GM19239 (cell line): Measurements from ENCODE around the gene SLC16A10.
"Not testable (repeated sequence)": the region's sequence is repeated elsewhere in the genome, so short reads cannot be mapped to it uniquely, and the experiment has no call there.

ENCODE experiments used
- DNase-seq: peaks from one replicate; pipeline ENCODE4 v3.0.0; 2011; ENCODE audit warnings: low spot score; ENCODE audit not compliant: insufficient read length
- FAIRE-seq: peaks from 2 replicates; lab custom pipeline; 2011; peaks lifted over from hg19 to GRCh38; lab: Jason Lieb, UNC

Gene SLC16A10

DNA sequence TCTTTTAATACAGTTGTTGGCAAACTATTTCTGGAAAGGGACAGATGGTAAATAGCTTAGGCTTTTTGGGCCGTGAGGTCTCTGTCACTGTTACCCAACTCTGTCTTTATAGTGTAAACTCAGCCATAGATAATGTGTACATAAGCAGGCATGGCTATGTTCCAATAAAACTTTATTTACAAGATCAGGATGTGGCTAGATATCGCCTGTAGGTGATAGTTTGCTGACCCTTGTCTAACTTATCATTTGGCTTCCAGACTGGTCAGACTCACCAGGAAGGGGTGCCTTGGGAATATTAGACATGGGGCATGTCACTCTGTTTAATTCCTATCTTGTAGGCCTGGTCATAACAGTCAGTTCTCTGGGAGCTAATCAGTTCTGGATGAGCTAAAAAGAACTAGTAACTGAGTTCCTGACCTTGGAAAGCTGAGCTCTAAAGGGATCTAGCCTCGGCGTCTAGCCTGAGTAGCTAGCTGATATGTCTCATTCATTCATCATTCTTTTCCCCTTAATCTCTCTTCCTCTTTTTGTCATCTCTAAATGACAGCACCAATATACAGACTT is 163.6 kb downstream of the SLC16A10 start:
- FAIRE-seq (peak; percentile 35), DNase-seq (no peak)

DNA sequence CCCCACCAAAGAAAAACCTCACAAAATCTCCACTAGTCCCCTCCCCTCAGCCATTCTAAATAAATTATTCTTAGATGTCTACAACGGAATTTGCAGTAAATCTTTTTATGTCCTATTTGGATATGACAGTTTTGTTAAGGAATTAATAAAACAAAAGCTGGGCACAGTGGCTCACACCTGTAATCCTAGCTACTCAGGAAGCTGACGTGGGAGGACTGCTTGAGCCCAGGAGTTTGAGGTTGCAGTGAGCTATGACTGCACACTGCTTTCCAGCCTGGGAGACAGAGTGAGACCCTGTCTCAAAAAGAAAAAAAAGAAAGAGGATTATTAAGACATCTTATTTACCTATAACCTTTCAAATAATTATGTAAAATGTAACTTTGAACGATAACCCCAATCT is 165.4 kb downstream of the SLC16A10 start:
- FAIRE-seq: no peak
- DNase-seq: no peak

DNA sequence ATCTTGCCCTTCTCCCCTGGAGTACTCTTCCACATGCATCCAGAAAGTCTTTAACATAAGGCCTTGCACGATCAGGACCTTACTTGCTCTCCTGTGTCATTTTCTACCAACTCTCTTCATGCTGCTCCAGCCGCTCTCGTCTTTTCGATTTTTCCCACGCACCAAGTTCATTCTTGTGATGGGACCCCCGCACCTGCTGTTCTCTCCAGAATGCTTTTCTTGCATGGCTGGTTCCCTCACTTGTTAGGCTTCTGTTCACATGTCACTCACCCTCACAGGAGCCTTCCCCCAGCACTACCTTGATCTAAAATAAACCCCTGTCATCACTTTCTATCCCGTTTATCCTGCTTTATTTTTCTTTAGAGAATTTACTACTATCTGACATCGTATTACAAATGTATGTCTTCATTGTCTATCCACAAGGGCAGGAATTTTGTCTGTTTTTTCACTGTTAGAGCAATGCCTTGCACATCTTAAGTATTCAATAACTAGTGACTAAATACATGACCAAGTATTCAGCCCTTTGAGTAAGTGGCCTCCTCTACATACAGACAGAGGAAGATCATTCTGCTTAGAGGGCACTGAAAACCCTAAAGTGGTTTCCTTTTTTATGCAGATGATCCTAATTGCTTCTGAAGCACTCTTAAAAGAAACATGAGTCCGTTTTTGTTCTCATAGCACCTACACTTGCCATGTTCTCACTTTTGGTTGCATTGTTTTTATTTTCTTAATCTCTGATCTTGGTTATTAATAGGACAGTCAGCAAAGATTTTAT is 166.9 kb downstream of the SLC16A10 start:
- FAIRE-seq (no peak), DNase-seq (no peak)

DNA sequence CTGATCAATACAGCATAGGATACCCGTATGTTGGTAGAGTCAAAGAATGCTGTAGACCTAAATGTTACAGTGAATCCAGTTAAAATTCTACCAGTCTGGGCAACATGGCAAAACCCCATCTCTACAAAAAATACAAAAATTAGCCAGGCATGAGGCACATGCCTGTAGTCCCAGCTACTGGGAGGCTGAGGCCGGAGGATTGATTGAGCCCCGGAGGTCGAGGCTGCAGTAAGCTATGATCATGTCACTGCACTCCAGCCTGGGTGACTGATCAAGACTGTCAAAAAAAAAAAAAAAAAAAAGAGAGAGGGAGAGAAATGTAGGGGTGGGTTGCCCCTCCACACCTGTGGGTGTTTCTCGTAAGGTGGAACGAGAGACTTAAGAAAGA is 167.5 kb downstream of the SLC16A10 start:
- FAIRE-seq: no peak
- DNase-seq: no peak

DNA sequence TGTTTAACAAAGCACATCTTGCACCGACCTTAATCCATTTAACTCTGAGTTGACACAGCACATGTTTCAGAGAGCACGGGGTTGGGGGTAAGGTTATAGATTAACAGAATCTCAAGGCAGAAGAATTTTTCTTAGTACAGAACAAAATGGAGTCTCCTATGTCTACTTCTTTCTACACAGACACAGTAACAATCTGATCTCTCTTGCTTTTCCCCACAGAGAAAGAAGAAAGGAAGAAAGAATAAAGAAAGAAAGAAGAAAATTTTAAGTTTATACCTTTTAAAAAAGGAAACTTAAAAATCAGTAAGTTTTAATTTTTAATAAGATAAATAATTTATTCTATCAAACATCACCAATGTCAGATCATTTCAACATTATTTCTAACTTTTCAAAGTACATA is 168.5 kb downstream of the SLC16A10 start:
- not testable (repeated sequence) for FAIRE-seq, DNase-seq

DNA sequence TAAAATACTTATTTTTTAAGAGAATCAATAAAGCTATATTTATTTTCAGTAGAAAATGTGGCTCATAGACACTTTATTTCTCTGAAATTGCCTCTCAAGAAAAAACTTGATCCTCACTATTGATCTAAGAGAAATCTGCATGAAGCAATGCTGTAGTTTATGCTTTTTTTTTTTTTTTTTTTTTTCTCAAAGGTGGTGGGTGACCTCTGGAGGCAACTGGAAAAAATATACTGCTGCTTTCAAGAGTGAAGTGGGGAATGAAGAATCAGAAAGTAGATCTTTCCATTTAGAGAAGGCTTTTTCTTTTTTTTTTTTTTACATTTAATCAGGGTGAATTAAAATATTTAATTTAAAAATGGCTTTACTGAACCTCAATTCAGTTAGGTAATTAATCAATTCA is 169.3 kb downstream of the SLC16A10 start:
- DNase-seq (no peak), FAIRE-seq (no peak)

DNA sequence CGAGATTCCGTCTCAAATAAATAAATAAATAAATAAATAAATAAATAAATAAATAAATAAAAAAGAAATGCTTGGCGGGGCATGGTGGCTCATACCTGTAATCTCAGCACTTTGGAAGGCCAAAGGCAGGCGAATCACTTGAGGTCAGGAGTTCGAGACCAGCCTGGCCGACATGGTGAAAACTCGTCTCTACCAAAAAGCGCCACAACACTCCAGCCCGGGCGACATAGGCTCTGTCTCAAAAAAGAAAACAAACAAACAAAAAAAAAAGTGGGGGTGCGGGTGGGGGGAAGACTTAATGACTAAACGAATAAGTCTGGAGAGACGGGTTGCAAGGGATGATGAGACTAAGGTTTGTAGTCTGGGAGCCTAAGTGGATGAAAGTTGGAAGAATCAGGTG is 170.7 kb downstream of the SLC16A10 start:
- DNase-seq (no peak), FAIRE-seq (no peak)

DNA sequence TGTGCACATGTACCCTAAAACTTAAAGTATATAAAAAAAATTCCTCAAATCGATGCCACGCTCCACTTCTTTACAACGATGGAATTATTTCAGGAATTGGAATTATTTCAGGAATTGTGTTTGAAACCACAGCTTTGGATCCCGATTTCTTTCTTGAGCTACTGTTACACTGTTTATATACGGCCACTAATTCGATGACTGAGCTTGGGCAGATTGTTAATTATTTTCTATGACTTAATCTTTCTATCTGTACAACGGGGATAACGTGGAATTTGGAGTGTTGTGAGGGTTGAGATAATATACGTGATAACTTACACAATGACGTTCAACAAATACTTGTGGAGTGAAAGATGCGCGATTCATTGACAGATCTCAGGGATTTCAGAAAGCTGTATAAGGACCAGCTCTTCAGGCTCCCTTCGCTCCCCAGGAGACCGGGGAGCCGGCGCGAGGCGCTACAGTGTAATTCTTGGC is 171.3 kb downstream of the SLC16A10 start:
- DNase-seq: no peak

DNA sequence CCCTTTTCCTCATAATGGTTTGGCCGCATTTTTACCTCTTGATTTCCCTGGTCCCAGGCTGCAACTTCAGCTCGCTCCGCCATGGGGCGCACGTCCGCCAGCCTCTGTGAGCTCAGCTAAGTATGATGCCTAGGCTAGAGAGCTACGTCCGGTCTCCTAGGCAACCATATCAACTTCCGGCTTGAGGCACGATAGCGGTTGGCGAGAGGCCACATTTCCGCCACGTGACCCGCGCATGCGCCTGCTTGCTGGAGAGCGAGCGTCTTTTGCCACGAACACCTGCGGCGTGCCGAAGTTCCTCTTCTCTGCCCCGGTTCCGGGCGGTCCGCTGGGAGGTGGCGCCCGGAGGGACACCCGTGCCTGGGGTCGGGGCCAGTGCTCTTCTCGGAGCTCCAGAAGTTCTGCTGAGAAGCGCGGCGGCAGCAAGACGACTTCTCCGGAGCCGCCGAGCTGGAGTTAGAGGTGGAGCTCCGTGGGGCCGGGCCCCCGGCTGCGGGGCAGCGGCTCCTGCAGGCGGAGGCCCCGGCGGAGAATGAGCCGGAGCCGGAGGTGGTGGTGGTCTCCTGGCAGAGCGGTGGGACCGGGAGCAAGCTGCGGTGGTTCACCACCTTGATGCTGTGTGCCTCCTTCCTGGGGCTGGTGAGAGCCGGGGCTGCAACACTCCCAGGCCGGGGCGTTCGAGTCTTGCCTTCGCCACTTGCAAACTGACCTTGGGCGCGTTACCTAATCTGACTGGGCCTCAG is 172.0 kb downstream of the SLC16A10 start:
- DNase-seq (peak; percentile 93), FAIRE-seq (peak; percentile 100)

More for the DNA sequence above, 171.3 kb downstream of the SLC16A10 start:
- no peak for FAIRE-seq

DNA sequence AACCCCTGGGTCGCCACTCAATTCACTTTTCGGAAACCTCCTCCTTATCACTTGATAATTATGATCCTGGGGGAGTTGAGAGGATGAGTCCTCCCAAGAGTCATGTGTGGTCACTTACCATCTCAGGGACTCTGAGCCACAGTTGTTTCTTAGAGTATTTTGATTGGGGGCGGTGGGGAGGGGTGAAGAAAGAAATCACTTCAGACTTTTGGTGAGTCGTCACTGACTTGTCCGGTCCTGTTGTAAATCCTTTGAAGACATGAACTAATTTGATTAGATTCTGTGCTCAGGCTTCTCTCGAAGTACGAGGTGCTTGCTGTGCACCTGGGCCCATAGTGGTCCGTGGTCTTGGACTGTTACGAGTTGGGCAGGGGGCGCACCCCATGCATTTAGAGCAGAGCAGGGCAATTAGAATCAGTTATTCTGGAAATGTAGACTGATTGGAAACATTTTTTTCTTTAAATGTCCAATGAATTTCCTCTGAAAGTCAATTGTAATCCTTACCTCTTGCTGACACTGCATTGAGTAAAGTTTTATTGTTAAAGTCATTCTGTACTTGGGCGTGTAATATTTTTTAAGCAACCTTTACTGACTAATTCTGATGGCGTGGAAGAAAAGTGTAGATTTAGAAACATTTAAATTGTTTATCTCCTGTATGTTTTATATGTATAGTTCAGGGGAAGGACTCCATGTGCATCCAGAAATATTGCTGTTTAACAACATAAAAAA is 173.4 kb downstream of the SLC16A10 start:
- FAIRE-seq (no peak), DNase-seq (no peak)

DNA sequence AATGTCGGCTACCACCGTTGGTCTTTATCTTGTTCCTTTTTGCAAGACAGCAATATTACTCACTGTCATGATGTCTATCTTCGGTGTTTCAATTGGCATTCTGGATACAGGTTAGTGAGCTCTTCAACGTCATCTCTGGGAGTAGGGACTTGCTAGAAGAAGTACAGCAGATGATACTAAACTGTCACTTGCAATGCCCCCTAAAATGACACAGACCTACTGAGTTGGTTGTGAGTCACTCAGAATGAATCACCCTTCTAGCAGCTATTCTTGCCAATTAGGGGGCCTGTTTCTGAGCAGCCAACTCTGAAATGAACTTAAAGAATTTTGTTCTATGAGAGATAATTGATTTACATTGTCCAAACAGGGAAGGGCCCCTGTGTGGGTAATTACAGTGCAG is 176.5 kb downstream of the SLC16A10 start:
- no peak for DNase-seq
- FAIRE-seq: no peak

DNA sequence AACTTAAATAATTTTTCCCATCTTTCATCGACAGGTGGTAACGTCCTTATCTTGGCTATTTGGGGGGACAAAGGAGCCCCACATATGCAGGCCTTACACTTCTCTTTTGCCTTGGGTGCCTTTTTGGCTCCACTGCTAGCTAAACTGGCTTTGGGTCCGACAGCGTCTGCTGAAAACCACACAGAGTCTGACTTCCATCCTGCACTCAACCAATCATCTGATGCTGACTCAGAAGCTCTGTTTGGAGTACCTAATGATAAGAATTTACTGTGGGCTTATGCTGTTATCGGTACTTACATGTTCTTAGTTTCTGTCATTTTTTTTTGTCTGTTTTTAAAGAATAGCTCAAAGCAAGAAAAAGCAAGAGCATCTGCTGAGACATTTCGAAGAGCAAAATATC is 178.5 kb downstream of the SLC16A10 start:
- DNase-seq (no peak), FAIRE-seq (no peak)

DNA sequence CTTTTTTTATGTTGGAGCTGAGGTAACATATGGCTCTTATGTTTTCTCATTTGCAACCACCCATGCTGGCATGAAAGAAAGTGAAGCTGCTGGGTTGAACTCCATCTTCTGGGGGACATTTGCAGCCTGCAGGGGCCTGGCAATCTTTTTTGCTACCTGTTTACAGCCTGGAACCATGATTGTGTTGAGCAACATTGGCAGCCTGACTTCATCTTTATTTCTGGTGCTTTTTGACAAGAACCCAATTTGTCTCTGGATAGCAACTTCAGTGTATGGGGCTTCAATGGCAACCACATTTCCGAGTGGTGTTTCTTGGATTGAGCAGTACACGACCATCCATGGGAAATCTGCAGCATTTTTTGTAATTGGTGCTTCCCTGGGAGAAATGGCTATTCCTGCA is 179.0 kb downstream of the SLC16A10 start:
- FAIRE-seq: no peak
- no peak for DNase-seq

DNA sequence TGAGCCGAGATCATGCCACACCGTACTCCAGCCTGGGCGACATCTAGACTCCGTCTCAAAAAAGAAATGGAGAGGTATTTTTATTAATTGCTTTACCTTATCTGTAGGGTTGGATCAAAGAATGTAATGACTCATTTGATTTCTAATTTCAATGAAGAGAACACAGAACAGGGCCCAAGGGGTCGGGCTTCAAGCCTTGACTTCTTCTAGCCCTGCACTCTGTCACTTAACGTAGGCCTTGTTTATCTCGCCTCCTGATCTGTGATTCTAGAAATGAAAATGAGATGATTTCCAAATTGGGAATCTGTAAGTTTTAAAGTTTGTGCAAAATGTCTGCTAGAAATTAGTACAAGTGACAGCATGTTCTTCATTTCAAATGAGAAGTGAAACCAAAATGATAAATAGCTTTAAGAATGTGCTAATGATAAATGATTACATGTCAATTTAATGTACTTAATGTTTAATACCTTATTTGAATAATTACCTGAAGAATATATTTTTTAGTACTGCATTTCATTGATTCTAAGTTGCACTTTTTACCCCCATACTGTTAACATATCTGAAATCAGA is 180.5 kb downstream of the SLC16A10 start:
- DNase-seq (no peak), FAIRE-seq (peak; percentile 52)

DNA sequence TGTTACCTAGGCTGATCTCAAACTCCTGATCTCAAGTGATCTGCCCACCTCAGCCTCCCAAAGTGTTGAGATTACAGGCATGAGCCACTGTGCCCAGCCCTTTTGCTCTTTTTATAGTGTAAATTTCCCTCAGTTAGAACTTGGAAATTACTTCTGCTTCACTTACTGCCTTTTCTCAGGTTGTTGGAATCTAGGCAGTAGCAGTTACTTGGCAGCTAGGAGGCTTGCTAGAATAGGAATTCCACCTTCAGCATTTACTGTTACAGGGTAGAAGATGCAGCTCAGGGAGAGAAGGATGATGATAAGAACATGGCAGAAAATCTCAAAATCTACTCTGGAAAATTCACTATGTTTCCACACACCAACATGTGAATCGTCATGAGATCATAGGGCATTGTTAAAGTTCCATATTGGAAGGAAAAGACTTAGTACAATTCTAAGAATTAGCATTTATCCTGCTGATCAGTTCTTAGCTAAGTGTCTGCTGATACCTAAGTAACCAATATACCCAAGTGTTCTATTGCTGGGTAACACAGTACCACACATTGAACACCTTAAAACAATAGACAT is 182.2 kb downstream of the SLC16A10 start:
- FAIRE-seq (no peak), DNase-seq (no peak)

DNA sequence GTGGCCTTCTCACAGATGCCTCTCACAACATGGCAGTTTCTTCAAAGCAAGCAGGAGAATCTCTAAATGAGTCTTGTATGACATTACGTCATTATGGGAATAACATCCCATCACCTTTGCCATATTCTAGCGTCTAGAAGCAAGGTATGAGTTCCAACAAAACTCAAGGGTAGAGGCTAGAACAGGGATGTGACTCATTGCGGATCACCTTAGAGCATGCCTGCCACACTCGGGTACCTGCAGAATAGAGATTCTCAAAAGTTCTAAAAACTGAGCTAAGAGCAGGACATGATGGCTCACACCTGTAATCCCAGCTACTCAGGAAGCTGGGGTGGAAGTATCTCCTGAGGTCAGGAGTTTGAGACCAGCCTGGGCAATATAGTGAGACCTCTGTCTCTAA is 182.8 kb downstream of the SLC16A10 start:
- no peak for DNase-seq
- FAIRE-seq: no peak

DNA sequence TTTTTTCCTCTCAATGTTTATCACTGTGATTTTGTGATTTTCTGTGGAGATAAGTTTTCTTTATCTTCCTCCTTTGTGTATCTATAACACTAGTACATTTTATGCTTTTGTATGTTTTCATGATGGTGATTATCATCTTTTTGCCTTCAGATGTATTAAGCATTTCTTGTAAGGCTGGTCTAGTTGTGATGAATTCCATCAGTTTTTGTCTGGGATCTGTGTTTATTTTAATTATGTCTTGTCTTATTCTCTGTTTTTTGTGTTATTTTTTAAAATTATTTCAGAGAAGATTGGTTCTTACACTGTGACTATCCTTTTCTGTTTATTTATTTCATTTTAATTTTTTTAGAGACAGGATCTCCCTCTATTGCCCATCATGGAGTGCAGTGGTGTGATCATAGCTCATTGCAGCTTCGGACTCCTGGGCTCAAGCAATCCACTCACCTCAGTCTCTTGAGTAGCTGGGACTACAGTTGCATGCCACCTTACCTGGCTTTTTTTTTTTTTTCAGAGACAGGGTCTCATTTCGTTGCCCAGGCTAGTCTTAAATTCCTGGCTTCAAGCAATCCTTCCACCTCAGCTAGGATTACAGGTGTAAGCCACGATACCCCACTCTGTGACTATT is 187.4 kb downstream of the SLC16A10 start:
- FAIRE-seq (no peak), DNase-seq (no peak)

DNA sequence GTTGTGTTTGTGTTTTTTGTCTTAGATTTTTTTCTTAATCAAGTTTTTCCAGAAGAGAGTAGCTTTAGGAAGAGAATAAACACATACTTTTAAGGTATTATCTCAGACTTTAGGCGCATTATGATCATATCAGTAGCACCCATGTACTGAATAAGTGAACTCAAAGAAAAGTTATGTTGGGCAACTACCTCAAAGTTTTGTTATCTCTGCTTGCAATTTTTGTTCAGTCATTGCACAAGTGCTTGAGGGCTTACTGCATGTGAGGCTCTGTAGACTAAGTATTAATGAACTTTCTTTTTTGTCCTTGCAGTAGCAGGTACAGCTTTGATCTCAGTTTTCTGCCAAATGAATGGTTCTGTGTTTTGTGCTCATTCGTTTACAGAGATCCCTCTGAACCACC is 189.0 kb downstream of the SLC16A10 start:
- FAIRE-seq (no peak), DNase-seq (no peak)

DNA sequence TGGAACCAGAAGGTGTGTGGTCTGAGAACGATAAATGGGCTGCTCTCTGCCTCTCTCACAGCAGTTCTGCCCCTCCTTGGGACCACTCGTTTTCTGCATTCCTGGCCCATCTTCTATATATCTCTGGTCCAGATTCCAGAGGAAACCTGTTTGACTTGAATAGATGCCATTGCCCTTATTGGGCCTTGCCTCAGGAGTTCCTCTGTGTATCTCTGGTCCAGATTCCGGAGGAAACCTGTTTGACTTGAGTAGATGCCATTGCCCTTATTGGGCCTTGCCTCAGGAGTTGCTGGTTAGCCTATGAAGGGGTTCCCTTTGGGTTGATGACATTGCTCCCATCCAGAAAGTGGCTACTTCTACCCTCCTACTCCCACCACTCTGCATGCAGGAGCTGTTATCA is 189.4 kb downstream of the SLC16A10 start:
- DNase-seq: no peak
- peak; percentile 44 for FAIRE-seq

DNA sequence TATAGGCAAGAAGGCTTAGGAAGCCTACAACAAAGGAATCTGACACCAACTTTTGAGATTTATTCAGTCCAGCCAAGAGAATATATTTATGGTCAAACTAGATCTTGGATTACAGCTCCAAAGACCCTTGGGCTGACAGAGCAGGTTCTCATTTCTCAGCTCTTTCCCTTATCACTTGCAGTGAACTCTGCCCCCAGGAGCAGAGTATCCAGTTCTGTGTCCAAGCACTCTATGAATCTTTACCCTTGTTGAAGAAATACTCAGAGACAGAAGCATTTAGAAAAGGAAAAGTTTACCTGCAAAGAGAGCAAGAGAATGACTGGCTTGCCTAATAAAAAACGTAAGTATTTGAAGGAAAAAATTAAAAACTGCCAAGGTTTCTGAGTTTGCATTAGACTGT is 190.5 kb downstream of the SLC16A10 start:
- DNase-seq (no peak), FAIRE-seq (no peak)
